Measurements from ENCODE around the gene ACRV1.

The ACRV1 gene

DNA sequence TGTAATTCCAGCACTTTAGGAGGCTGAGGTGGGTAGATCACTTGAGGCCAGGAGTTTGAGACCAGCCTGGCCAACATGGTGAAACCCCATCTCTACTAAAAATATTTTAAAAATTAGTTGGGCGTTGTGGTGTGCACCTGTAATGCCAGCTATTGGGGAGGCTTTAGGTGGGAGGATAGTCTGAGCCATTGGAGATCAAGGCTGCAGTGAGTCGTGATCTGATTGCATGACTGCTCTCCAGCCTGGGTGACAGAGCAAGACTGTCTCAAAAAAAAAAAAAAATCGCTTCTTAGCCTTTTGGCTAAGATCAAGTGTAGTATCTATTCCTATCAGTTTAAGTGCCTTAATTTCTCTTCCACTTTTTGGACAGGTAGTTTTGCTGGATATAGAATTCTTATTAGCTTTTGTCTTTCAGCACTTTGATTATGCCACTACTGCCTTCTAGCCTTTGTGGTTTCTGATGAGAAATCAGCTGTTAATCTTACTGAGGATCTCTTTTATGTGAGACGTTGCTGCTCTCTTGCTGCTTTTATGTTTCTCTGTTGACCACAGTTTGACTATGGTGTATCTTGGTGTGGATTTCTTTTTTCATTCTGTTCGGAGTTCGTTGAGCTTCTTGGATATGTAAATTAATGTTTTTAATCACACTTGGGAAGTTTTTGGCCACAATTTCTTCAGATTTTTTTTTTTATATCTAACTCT lies 31.0 kb downstream of the ACRV1 start:
- DNase-seq (ENCODE audit: low read depth in 2 of 2) = no peak

DNA sequence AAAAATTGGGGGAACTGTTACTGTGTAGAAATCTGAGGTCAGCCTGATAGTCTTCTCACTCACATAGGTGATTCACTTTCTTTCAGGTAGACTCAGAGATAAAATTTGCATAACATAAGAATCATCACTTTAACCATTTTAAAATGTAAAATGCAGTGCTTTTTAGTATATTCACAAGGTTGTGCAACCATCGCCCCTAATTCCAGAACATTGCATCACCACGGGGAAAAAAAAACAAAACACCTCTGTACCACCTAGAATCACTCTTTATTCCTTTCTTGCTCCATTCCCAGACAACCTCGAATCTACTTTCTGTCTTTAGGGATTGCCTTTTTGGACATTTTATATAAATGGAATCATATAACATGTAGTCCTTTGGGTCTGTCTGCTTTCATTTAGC lies 34.8 kb downstream of the ACRV1 start:
- DNase-seq (ENCODE audit: low read depth in 2 of 2) = no peak

DNA sequence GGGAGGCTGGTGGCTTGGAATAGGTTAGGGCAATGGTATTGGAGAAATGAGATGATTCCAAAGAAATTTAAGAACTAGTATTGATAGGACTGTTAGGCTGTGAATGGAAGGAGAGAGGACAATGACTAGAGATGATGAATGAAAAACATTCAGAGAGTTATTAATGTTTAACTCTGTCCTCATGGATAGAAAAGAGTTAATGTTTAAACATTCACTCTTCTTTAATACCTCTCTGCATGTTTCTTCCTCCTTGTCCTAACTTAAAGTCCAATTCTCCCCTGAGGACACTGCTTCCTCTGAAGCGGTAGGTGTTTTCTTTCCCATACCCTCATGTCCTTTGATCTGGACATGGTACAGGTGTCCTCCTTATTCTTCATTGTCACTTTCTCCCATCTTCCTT lies 42.3 kb downstream of the ACRV1 start:
- no peak for DNase-seq (ENCODE audit: low read depth in 2 of 2)

- DNase-seq (ENCODE audit: low read depth in 2 of 2) = no peak
Measured at GRCh38 chr11:125637840-125638239, 42.8 kb downstream of the ACRV1 start.

- no peak for DNase-seq (ENCODE audit: low read depth in 2 of 2)
Measured at GRCh38 chr11:125627236-125627910, 53.3 kb downstream of the ACRV1 start.

DNA sequence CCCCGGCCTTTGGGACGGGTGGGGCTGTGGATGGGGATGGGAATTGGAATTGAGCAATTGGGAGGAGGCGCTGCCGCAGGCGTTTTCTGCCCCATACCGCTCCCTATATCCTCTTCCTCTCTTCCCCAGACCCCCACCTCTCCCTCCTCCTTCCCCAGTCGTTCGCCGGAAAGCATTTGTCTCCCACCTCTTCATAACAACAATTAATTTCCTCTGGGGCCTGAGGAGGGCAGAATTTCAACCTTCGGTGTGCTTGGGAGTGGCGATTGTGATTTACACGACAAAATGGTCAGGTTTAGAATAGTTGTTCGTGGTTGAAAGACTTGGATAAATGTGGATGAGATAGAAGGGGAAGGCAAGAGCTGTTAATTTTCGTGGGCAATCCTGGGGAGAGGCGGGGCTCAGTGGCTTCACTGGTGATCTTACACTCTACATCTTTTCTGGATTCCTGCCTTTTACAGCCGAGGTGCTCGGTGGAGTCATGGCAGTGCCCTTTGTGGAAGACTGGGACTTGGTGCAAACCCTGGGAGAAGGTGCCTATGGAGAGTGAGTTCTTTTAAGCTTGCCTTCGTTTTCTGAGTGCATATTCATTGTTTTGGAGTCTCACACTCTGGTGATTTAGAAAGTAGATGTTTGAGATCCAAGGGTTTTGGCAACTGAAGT lies 54.2 kb downstream of the ACRV1 start:
- DNase-seq (ENCODE audit: low read depth in 2 of 2) = peak in 1 of 2 donors; percentile 7

DNA sequence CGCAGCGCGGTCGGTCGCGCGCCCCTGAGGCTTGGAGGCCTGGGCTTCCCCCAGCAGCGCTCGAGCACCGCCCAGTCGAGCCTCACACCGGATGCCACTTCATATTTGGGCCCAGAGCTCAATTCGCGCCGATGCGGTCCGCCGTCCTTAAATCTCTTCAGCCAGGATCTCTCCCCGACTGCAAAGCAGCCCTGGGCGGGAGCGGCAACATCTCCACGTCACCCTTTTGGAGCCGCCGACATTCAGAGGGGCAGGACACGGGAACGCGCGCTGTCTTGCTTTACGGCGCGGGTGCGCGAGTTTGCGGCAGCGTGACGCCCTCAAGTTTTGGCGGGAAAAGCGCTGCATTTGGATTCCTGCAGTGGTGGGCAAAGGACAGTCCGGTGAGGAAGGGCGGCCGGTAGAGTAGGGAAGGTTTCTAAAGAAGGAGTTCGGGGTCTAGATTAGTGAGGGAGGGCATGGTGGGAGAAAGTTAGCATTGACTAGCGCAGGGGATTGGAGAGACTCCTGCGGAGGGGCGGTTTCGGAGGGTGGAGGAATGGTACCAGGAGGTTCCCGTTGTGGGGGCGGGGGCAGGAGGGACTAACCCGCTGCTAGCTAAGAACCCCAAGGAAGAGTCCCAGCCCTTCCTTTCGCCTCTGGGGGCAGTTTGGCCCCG lies 54.9 kb downstream of the ACRV1 start:
- DNase-seq (ENCODE audit: low read depth in 2 of 2) = peak; percentile 77 to 78

- no peak for DNase-seq (ENCODE audit: low read depth in 2 of 2)
Measured at GRCh38 chr11:125625225-125625629, 55.4 kb downstream of the ACRV1 start.

GRCh38 chr11:125624756-125625213 lies 55.9 kb downstream of the ACRV1 start, which contains the start of gene CHEK1:
Gene CHEK1 (plus strand): TSS chr11:125625163. CDS start chr11:125626769, 1,606 bp downstream.
- no peak for DNase-seq (ENCODE audit: low read depth in 2 of 2)

DNA sequence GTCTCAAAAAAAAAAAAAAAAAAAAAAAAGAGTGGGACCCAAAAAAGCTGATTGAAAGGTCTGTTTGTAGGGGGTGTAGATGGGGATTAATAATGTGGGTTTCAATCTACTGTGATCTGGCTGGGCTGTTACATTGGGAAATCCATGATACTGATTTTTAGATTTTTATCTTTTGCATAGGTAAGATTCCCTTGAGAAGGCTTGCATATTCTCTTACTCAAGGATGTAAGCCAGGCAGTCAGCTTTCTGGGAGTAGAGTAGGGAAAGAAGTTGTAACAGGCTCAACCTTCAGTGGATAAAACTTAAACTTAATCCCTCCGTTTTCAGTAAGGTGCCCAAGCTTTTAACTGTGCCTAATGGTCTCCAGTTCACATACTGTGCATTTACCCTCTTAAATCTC lies 57.6 kb downstream of the ACRV1 start:
- no peak for DNase-seq (ENCODE audit: low read depth in 2 of 2)

DNA sequence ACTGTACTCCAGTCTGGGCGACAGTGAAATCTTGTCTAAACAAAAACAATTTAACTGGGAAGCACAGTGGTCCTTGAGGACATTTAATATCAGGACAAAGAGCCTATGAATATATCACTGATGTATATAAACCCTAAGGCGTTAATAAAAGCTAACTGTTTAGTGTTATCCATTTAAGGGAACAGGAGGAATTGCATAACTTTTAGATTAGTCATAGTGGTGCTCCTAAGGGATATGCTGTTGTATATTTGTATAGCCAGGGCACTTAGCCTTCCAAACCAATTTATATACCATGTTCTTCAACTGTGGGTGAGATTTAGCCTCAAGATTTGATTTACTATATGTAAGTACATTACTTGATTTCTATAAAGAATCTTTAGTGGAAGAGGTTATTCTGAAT lies 58.7 kb downstream of the ACRV1 start:
- DNase-seq (ENCODE audit: low read depth in 2 of 2) = no peak
